K562 (cell line): Measurements from ENCODE around the gene PPM1F. TPM values are rescaled to one million over a fixed set of nuclear protein-coding genes. Genes with fewer than 3 reads are reported as not detected.

Experiments used
- ATF1 ChIP-seq, 2 experiments: fragments of 450-650 bp in 1 of 2; IDR thresholded peaks; 2 replicates each; pipeline ENCODE4 v1.6.1; 2016; ENCODE audit warnings: missing compliant biosample characterization in 1 of 2, missing genetic modification characterization in 1 of 2
- BCOR ChIP-seq: fragments of 450-650 bp; IDR thresholded peaks from 2 replicates; pipeline ENCODE4 v1.6.1; 2016
- EP400 ChIP-seq: fragments of 450-650 bp; IDR thresholded peaks from 2 replicates; pipeline ENCODE4 v1.6.1; 2017; ENCODE audit warnings: antibody characterized with exemption, mild to moderate bottlenecking, moderate library complexity
- GABPB1 ChIP-seq: sonication (generic); formaldehyde crosslinking; IDR thresholded peaks from 2 replicates; pipeline ENCODE4 v1.8.0; 2022; ENCODE audit warnings: mild to moderate bottlenecking, missing genetic modification reagents
- HEY1 ChIP-seq: fragments of 250-450 bp; sonication (Bioruptor Pico); IDR thresholded peaks from 2 replicates; pipeline ENCODE4 v1.5.0; 2020; ENCODE audit warnings: mild to moderate bottlenecking, moderate library complexity, borderline replicate concordance
- KDM5B ChIP-seq: fragments of 200-600 bp; sonication (generic); IDR thresholded peaks from 2 replicates; pipeline ENCODE4 v1.6.1; 2012; ENCODE audit warnings: low read depth, mild to moderate bottlenecking, moderate library complexity, low read length, control low read depth, inconsistent platforms; ENCODE audit not compliant: insufficient replicate concordance
- KLF13 ChIP-seq: fragments of 450-650 bp; IDR thresholded peaks from 2 replicates; pipeline ENCODE4 v1.6.1; 2016; ENCODE audit warnings: missing genetic modification characterization, low read depth, mild to moderate bottlenecking, missing compliant biosample characterization, moderate library complexity, borderline replicate concordance
- MYC ChIP-seq, 2 experiments: fragments of 250-450 bp in 1 of 2; sonication (Bioruptor Pico) in 1 of 2; IDR thresholded peaks; 2 replicates each; pipeline versions ENCODE4 v1.5.1 to v1.6.1; 2012 to 2021; ENCODE audit warnings: low read depth in 2 of 2, borderline replicate concordance in 1 of 2, improper control_type of control experiment in 1 of 2, low read length in 1 of 2, mild to moderate bottlenecking in 1 of 2, moderate library complexity in 1 of 2
- SP2 ChIP-seq: IDR thresholded peaks from 2 replicates; pipeline ENCODE4 v1.6.1; 2011; ENCODE audit warnings: mild to moderate bottlenecking, low read depth, low read length, moderate library complexity; ENCODE audit not compliant: poor library complexity, severe bottlenecking; ENCODE audit errors: extremely low read depth
- SRSF3 ChIP-seq: fragments of 200-400 bp; formaldehyde crosslinking; IDR thresholded peaks from 2 replicates; pipeline ENCODE4 v1.6.1; 2016; ENCODE audit warnings: mild to moderate bottlenecking, low read length, moderate library complexity; ENCODE audit not compliant: insufficient read depth
- TEAD2 ChIP-seq: fragments of 450-650 bp; IDR thresholded peaks from 2 replicates; pipeline ENCODE4 v1.6.1; 2016; ENCODE audit warnings: missing genetic modification characterization, control low read depth, missing compliant biosample characterization
- ZNF57 ChIP-seq: fragments of 450-650 bp; formaldehyde crosslinking; IDR thresholded peaks from 2 replicates; pipeline ENCODE4 v1.4.0; 2020; ENCODE audit warnings: mild to moderate bottlenecking, moderate library complexity
- polyA plus RNA-seq, 8 experiments: library from polyadenylated mRNA; depleted of rRNA in 4 of 8; stranded (reverse) in 5 of 8; unstranded in 3 of 8; fragments of >200 nt; fragmentation: Nextera tagmentation in 2 of 8; fragmentation: Illumina TruSeq in 1 of 8; extraction: Ambion mirVana in 2 of 8; extraction: Trizol in 1 of 8; gene quantifications; 2 replicates each; pipeline versions ENCODE4 v1.2.1 to v1.2.3, GENCODE V29; 2011 to 2014; ENCODE audit warnings: inconsistent platforms in 1 of 8, missing spikeins in 1 of 8
- total RNA-seq, 7 experiments: library from RNA; depleted of rRNA in 6 of 7; stranded (reverse); fragments of >200 nt in 6 of 7; fragmentation: Illumina TruSeq in 2 of 7; extraction: Trizol in 2 of 7; gene quantifications; 2 replicates each; pipeline versions ENCODE4 v1.2.1 to v1.2.3, GENCODE V29; 2011 to 2021; ENCODE audit warnings: low replicate concordance in 1 of 7
- TF ChIP-seq, protein P1 (sequence below): fragments of 250-450 bp; sonication (Bioruptor Pico); IDR thresholded peaks from 2 replicates; pipeline ENCODE4 v1.8.0; 2021; ENCODE audit warnings: mild to moderate bottlenecking, moderate library complexity
- TF ChIP-seq, protein P2 (sequence below), 3 experiments: fragments of 200-800 bp in 1 of 3; sonication (Bioruptor generic) in 1 of 3; sonication (generic) in 1 of 3; formaldehyde crosslinking in 1 of 3; IDR thresholded peaks; 2 replicates each; pipeline versions ENCODE4 v1.6.1 to v1.8.0; 2016 to 2022; ENCODE audit warnings: mild to moderate bottlenecking in 2 of 3, missing compliant biosample characterization in 2 of 3, missing genetic modification characterization in 2 of 3, missing genetic modification reagents in 1 of 3
- TF ChIP-seq, protein P3 (sequence below): fragments of 250-450 bp; sonication (Bioruptor Pico); IDR thresholded peaks from 2 replicates; pipeline ENCODE4 v1.5.0; 2021; ENCODE audit warnings: mild to moderate bottlenecking, moderate library complexity
- TF ChIP-seq, protein P4 (sequence below): fragments of 250-450 bp; sonication (Bioruptor Pico); IDR thresholded peaks from 2 replicates; pipeline ENCODE4 v1.5.0; 2021

Gene PPM1F
- total and polyA plus RNA-seq, 9 of the 15 experiments (the other 6 are each of a cell fraction or from before 2014, with no cell fraction given), result 2.1 to 159 (median 64.0) TPM

DNA sequence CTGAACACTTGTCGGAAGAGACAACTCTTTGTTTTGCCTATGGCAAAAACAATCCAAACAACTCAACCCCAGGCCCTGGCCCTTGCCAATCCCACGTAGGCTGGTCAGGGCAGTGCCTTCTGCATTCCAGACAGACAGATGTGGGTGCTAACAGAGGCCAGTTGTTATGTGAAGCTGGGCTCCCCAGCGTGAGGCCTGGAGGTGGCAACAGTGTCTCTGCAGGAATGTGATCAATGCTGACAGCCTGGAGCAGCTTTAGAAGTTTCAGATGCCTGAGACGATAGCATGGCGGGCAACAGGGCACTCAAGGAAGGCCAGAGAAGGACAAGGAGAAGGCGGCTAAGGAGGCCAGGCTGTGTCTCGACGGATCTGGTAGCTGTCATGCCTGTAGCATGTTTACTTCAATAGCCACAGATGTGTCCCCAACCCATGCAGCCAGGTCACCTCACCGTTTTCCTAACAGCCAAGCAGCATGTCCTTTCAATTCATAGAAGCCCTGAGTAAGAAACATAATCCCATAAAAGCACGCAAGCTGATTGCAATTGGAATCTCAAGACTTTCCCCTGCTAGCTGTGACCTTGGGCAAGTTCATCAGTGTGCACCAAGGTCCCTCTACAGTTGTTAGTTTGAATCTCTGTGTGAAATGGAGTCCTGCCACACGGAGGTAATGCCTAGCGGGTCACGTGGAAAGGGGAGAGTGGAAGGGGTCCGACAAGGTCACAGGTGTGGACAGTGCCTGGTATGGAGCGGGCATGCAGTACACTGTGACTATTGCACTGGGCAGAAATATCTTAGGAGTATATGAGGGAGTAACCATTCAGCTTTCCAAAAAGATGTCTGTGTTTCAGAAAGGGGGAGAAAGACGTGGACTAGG is 14.2 kb upstream of the PPM1F start (continued):
- TF ChIP-seq, protein P1, sequence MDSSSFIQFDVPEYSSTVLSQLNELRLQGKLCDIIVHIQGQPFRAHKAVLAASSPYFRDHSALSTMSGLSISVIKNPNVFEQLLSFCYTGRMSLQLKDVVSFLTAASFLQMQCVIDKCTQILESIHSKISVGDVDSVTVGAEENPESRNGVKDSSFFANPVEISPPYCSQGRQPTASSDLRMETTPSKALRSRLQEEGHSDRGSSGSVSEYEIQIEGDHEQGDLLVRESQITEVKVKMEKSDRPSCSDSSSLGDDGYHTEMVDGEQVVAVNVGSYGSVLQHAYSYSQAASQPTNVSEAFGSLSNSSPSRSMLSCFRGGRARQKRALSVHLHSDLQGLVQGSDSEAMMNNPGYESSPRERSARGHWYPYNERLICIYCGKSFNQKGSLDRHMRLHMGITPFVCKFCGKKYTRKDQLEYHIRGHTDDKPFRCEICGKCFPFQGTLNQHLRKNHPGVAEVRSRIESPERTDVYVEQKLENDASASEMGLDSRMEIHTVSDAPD (CRISPR knock-in tag), result no peak
- TF ChIP-seq MYC (IDR thresholded peaks at IDR 0.05; ENCODE audit: low read depth, low read length), result no peak
- no peak for TF ChIP-seq MYC (CRISPR knock-in tag; IDR thresholded peaks at IDR 0.05; ENCODE audit: borderline replicate concordance, low read depth)
- TF ChIP-seq TEAD2 (tag), result no peak
- TF ChIP-seq BCOR, result no peak
- 0 out of 2 replicates have a peak, but pooled peaks have one; percentile 9 for TF ChIP-seq ATF1 (CRISPR knock-in tag; IDR thresholded peaks at IDR 0.05)
- no peak for TF ChIP-seq ATF1 (tag; IDR thresholded peaks at IDR 0.05)
- no peak for TF ChIP-seq EP400
- TF ChIP-seq SP2, result no peak
- TF ChIP-seq KDM5B, result no peak
- 0 out of 2 replicates have a peak, but pooled peaks have one; percentile 30 for TF ChIP-seq ZNF57 (CRISPR knock-in tag)
- TF ChIP-seq SRSF3, result no peak
- no peak for TF ChIP-seq GABPB1 (CRISPR knock-in tag)
- TF ChIP-seq, protein P2, sequence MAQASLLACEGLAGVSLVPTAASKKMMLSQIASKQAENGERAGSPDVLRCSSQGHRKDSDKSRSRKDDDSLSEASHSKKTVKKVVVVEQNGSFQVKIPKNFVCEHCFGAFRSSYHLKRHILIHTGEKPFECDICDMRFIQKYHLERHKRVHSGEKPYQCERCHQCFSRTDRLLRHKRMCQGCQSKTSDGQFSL (CRISPR knock-in tag; IDR thresholded peaks at IDR 0.05), result no peak
- TF ChIP-seq, protein P2 (tag; IDR thresholded peaks at IDR 0.05), result 0 out of 4 replicates have a peak, but pooled peaks of 1 of the 2 experiments have one; percentile 32
- TF ChIP-seq, protein P3, sequence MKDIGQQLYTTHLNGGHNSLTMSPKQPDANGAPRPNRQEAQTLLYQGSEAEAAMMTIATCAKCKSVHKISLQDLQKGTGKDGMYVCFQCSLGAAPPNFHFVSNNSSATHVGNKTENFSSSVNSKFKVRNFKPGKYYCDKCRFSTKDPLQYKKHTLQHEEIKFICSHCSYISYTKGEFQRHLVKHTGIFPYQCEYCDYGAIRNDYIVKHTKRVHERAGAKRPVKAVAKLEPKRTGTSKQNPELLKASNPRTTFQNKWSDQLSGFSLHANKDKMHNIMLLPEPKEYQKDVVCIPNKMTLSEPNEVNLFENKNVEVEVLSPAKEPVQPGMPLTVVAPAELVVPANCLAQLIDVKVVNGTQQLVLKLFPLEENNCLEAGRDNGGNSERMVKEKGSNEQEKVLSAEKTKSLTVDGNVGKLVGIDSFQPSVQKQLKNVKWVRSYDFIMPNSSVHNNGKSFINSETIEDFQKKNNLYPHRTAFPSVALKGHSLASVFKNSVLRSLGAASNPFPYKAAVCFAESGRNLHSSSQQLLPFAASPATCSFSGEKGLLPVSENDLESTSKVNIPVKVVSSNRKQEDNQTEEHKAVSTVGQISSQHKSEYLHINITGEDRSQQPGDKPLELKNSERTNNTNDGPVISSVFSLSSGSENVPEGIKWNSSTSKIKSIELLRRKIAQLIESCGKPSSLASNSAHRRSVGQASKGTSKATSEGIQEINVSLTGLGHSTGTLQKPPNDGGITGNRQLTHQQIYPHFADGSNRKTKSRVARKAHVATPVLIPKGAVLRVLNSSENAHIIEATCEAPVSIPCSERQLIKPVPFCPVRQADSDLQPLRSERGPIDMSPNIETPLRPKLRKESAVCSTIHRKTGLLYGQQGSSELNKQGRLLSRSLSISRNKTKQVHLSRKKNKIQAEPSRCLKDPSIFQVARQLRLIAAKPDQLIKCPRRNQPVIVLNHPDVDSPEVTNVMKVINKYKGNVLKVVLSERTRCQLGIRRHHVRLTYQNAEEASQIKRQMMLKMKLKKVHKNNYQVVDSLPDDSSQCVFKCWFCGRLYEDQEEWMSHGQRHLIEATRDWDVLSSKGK (CRISPR knock-in tag), result no peak
- no peak for TF ChIP-seq KLF13 (tag)
- TF ChIP-seq HEY1 (CRISPR knock-in tag), result no peak
- TF ChIP-seq, protein P4, sequence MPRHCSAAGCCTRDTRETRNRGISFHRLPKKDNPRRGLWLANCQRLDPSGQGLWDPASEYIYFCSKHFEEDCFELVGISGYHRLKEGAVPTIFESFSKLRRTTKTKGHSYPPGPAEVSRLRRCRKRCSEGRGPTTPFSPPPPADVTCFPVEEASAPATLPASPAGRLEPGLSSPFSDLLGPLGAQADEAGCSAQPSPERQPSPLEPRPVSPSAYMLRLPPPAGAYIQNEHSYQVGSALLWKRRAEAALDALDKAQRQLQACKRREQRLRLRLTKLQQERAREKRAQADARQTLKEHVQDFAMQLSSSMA, result no peak
